Suprapubic skin (tissue), 3 donors: ENCODE results near the gene OR2W1.

Experiments
- EP300 ChIP-seq: sonication (generic); formaldehyde crosslinking; IDR thresholded peaks from one replicate; pipeline ENCODE4 v1.6.1; 2017; ENCODE audit warnings: antibody characterized with exemption
- TF ChIP-seq, protein P1 (sequence below), 2 donors: fragments of 200-600 bp in 1 of 2; fragments of 450-650 bp in 1 of 2; sonication (generic) in 1 of 2; IDR thresholded peaks; one replicate each; pipeline ENCODE4 v1.5.1; 2016 to 2019; ENCODE audit warnings: antibody characterized with exemption in 2 of 2, mild to moderate bottlenecking in 1 of 2, moderate library complexity in 1 of 2

DNA sequence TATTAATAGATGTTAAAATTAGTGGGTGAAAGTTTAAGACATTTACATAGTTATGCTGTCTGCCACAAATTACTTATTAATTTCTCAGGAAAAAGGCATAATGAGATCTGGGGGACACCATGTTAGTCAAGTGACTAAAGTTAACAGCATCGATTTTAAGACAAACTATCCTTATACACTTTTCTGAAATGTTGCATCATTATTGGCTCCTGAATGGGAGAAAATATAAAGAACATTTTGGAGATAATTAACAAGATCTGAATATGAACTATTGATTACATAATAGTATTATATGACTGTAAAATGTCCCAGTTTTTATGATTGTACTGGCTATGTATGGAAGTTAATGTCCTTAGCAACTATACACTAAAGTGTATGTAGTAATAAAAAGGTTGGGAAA, 34.2 kb upstream of the OR2W1 start:
- no peak for TF ChIP-seq EP300
- TF ChIP-seq, protein P1, sequence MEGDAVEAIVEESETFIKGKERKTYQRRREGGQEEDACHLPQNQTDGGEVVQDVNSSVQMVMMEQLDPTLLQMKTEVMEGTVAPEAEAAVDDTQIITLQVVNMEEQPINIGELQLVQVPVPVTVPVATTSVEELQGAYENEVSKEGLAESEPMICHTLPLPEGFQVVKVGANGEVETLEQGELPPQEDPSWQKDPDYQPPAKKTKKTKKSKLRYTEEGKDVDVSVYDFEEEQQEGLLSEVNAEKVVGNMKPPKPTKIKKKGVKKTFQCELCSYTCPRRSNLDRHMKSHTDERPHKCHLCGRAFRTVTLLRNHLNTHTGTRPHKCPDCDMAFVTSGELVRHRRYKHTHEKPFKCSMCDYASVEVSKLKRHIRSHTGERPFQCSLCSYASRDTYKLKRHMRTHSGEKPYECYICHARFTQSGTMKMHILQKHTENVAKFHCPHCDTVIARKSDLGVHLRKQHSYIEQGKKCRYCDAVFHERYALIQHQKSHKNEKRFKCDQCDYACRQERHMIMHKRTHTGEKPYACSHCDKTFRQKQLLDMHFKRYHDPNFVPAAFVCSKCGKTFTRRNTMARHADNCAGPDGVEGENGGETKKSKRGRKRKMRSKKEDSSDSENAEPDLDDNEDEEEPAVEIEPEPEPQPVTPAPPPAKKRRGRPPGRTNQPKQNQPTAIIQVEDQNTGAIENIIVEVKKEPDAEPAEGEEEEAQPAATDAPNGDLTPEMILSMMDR (IDR thresholded peaks at IDR 0.05): no peak
